GM12801 (cell line): ENCODE measurements around the gene E4F1.

Experiments
- CTCF ChIP-seq: IDR thresholded peaks from one replicate; pipeline ENCODE4 v1.5.1; 2011; ENCODE audit warnings: control low read depth; ENCODE audit not compliant: insufficient read length; ENCODE audit errors: extremely low read depth

E4F1 gene

GRCh38 chr16:2183671-2184070 is 39.7 kb upstream of the E4F1 start:
- no peak for TF ChIP-seq CTCF

- no peak for TF ChIP-seq CTCF
Observed at GRCh38 chr16:2184346-2184745, 39.0 kb upstream of the E4F1 start.

GRCh38 chr16:2184962-2185361 is 38.4 kb upstream of the E4F1 start:
- TF ChIP-seq CTCF = no peak

GRCh38 chr16:2186064-2186463 is 37.3 kb upstream of the E4F1 start:
- no peak for TF ChIP-seq CTCF

GRCh38 chr16:2186505-2186904 is 36.9 kb upstream of the E4F1 start:
- no peak for TF ChIP-seq CTCF

- no peak for TF ChIP-seq CTCF
Observed at GRCh38 chr16:2187212-2187611, 36.2 kb upstream of the E4F1 start.

GRCh38 chr16:2188395-2188794 is 35.0 kb upstream of the E4F1 start:
- TF ChIP-seq CTCF = no peak
